ENCODE data around the gene LAMA3. TPM values are rescaled to one million over a fixed set of nuclear protein-coding genes. Genes with fewer than 3 reads are reported as not detected.
A peak's percentile ranks its signal among the peaks of the same experiment; 100 is the strongest.

The LAMA3 gene
- total RNA-seq, 4 donors from 2014 or later = 14.9 to 81.4 (median 69.3) TPM

DNA sequence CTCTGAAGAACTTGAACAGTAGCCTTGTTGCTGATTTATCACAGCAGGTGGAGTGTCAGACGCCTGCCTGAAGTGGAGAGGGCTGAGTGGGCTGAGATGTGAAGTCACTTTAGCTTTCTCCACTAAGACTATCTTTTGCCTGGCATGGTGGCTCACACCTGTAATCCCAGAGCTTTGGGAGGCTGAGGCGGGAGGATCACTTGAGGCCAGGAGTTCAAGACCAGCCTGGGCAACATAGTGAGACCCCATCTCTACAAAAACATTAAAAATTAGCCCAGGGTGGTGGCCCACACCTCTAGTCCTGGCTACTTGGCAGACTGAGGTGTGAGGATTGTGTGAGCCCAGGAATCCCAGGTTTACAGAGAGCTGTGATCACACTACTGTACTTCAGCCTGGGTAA lies 264.7 kb downstream of the LAMA3 start:
- TF ChIP-seq, protein P1, sequence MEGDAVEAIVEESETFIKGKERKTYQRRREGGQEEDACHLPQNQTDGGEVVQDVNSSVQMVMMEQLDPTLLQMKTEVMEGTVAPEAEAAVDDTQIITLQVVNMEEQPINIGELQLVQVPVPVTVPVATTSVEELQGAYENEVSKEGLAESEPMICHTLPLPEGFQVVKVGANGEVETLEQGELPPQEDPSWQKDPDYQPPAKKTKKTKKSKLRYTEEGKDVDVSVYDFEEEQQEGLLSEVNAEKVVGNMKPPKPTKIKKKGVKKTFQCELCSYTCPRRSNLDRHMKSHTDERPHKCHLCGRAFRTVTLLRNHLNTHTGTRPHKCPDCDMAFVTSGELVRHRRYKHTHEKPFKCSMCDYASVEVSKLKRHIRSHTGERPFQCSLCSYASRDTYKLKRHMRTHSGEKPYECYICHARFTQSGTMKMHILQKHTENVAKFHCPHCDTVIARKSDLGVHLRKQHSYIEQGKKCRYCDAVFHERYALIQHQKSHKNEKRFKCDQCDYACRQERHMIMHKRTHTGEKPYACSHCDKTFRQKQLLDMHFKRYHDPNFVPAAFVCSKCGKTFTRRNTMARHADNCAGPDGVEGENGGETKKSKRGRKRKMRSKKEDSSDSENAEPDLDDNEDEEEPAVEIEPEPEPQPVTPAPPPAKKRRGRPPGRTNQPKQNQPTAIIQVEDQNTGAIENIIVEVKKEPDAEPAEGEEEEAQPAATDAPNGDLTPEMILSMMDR (IDR thresholded peaks at IDR 0.05) = no peak
- peak in 1 of 3 donors; percentile 15 for DNase-seq
- no peaks in the 10 kb centered on the region for H3K9me3 ChIP-seq
- H3K36me3 ChIP-seq = peaks cover 0 to 6% (median 0%) of the 10 kb centered on the region in 3 donors
- no peaks in the 10 kb centered on the region for H3K27me3 ChIP-seq
- H3K27ac ChIP-seq = no peak overlapping the region
- H3K4me3 ChIP-seq = no peak overlapping the region
- H3K4me1 ChIP-seq = no peaks in the 10 kb centered on the region

DNA sequence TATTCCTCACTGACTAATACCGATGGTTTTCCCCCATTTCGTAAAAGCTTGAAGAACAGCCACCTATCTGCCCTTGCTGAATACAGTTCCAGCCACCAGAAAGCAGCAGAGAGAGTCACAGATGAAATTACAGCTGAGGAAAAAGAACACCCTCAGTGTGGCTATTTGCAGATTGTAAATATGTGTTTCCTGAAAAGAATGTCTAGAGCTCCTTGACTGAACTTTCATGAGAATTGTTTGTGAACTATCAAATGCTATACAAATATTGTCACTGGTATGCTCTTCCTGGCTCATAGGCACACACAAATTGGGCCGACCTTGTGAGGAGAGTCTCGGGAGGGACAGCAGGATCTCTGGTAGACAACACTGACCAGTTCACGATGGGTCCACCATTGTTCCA lies 267.2 kb downstream of the LAMA3 start:
- TF ChIP-seq, protein P1 (IDR thresholded peaks at IDR 0.05) = no peak
- TF ChIP-seq POLR2A (IDR thresholded peaks at IDR 0.05) = no peak
- Histone ChIP-seq H3K4me1 (no peaks in the 10 kb centered on the region), H3K9me3 (no peaks in the 10 kb centered on the region), H3K27me3 (no peaks in the 10 kb centered on the region), H3K36me3 (peaks cover 0 to 6% (median 0%) of the 10 kb centered on the region in 3 donors), H3K27ac (no peak overlapping the region), H3K4me3 (no peak overlapping the region)
- DNase-seq = no peak

GRCh38 chr18:23958036-23958435 lies 268.8 kb downstream of the LAMA3 start:
- no peak for TF ChIP-seq POLR2A (IDR thresholded peaks at IDR 0.05)
- TF ChIP-seq, protein P1 (IDR thresholded peaks at IDR 0.05) = no peak
- no peaks in the 10 kb centered on the region for H3K4me1 ChIP-seq
- H3K27ac ChIP-seq = no peak overlapping the region
- peak in 1 of 3 donors; percentile 48 for DNase-seq
- no peaks in the 10 kb centered on the region for H3K9me3 ChIP-seq
- H3K27me3 ChIP-seq = no peaks in the 10 kb centered on the region
- no peak overlapping the region for H3K4me3 ChIP-seq
- peaks cover 0 to 3% (median 0%) of the 10 kb centered on the region in 3 donors for H3K36me3 ChIP-seq

GRCh38 chr18:23963443-23964165 lies 274.4 kb downstream of the LAMA3 start:
- no peak overlapping the region for H3K27ac ChIP-seq
- no peaks in the 10 kb centered on the region for H3K9me3 ChIP-seq
- no peaks in the 10 kb centered on the region for H3K36me3 ChIP-seq
- TF ChIP-seq POLR2A (IDR thresholded peaks at IDR 0.05) = no peak
- TF ChIP-seq, protein P1 (IDR thresholded peaks at IDR 0.05) = no peak
- no peaks in the 10 kb centered on the region for H3K27me3 ChIP-seq
- peaks cover 0 to 8% (median 0%) of the 10 kb centered on the region in 4 donors for H3K4me1 ChIP-seq
- DNase-seq = peak in 1 of 3 donors; percentile 34
- no peak overlapping the region for H3K4me3 ChIP-seq

DNA sequence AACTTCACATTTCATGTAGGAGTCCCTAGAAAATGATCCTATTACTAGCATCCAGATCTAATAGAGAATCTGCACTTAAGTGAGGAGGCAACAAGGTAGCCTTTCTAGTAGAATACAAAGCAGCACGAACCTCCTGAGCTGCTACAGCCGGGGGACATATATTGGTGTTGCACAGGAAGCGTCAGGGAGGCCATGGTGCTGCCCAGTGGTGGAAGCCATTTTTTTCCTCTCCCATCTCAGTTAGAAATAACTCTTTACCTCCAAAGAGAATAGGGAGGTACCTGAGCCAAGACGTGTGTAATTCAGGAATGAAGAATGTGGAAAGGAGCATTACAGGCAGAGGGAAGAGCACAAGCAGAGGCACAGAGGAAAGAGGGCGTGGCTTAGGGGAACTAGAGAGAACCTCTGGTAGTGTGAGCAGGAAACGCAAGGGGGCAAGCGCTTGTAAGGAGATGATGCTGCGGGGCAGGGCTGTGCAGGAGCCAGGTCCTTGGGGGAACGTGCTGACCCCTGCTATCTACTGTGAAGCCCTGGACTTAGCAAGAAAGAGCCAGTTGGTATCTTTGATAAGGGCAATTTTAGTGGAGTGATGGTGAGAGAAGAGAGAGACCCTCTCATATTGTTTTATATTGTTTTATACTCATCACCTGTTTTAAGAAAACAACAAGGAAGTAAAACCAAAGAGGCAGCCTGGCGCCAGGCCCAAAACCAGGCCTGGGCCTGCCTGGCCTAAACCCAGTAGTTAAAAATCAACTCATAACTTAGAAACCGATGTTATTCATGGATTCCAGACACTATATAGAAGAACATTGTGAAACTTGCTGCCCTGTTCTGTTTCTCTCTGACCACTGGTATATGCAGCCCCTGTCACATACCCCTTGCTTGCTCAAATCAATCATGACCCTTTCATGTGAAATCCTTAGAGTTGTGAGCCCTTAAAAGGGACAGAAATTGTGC lies 275.3 kb downstream of the LAMA3 start:
- H3K9me3 ChIP-seq = no peaks in the 10 kb centered on the region
- H3K36me3 ChIP-seq = no peaks in the 10 kb centered on the region
- DNase-seq = peak in 2 of 3 donors; percentile 56 to 65
- TF ChIP-seq, protein P1 (IDR thresholded peaks at IDR 0.05) = peak in 4 of 6 experiments; percentile 16 to 45 (median 32)
- no peak for TF ChIP-seq POLR2A (IDR thresholded peaks at IDR 0.05)
- no peak overlapping the region for H3K27ac ChIP-seq
- no peaks in the 10 kb centered on the region for H3K27me3 ChIP-seq
- H3K4me3 ChIP-seq = no peak overlapping the region
- H3K4me1 ChIP-seq = peaks cover 0 to 8% (median under 1%) of the 10 kb centered on the region in 4 donors

All from Peyer's patch (tissue), 4 donors.